ENCODE results near the gene CHI3L2. TPM values are rescaled to one million over a fixed set of nuclear protein-coding genes. Genes with fewer than 3 reads are reported as not detected.

The CHI3L2 gene
- total RNA-seq = 0.23 TPM

DNA sequence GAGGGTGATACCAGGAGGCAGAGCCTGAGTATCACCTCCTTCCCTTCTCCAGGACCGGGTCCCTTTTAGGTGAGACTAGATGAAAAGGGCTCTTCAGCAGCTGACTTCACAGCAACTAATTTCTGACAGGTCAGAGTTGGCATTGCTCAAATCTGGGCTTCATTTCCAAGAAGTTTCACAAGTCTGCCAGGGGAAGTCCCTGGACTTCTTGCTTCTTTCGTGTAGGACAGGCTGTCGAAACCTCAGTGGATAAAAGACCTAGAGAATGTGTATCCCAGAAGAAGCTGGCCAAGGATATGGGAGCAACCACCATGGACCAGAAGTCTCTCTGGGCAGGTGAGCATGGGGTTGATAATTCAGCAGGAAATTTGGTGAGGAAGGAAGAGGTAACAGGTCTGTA is at the start of gene CHI3L2:
Gene CHI3L2 (plus strand): TSS at position 280 of the 400 bp plus-strand sequence. CDS start 17 bp downstream, at position 297.
- DNase-seq (ENCODE audit: low spot score) = no peak
- no peak for ATAC-seq

GRCh38 chr1:111179968-111180533 is 47.5 kb upstream of the CHI3L2 start:
- ATAC-seq (no peak), DNase-seq (ENCODE audit: low spot score) (no peak)

- ATAC-seq = no peak
Observed at GRCh38 chr1:111182052-111182451, 45.5 kb upstream of the CHI3L2 start.

GRCh38 chr1:111183308-111184069 is 44.0 kb upstream of the CHI3L2 start:
- ATAC-seq (no peak), DNase-seq (ENCODE audit: low spot score) (no peak)

More at GRCh38 chr1:111182052-111182451, 45.5 kb upstream of the CHI3L2 start:
- no peak for DNase-seq (ENCODE audit: low spot score)

DNA sequence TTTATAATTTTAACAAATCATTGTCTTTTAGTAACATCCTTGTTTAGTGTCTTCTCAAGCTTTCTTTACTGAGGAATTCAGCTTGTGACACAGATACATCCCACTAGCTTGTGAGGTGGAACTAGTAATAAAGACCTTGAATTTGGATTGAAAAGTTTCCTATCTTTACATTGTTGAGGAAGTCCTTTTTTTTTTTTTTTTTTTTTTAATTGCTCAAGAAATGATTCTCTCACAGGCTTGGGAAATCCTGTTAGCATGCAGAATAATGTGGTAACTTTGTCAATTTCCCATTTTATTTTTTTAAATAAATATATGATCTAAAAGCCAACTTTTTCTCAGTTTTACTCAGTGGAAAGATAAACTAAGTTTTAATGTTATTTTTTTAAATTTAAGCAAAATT is 42.9 kb upstream of the CHI3L2 start:
- no peak for ATAC-seq
- DNase-seq (ENCODE audit: low spot score) = no peak

- ATAC-seq (peak; percentile 70), DNase-seq (ENCODE audit: low spot score) (peak; percentile 65)
Observed at GRCh38 chr1:111190931-111191451, 36.5 kb upstream of the CHI3L2 start.

DNA sequence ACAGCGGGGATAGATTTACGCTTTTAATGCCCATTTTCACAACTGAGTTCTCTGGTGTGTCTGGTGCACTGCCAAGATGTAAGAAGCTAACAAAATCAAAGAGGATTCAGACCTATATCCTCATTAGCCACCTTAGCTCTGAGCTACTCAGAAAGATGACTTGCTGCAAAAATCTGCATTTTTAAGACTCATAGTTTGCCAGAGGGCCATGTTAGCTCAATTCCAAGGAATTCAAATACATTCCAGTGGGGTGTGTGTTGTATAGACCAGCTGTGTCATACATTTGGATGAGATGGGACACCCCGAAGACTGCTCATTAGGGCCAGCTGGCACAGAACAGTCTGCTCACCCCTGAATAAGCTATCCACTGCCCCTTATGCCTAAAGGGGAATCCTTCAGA is 36.0 kb upstream of the CHI3L2 start:
- DNase-seq (ENCODE audit: low spot score) (no peak), ATAC-seq (no peak)

DNA sequence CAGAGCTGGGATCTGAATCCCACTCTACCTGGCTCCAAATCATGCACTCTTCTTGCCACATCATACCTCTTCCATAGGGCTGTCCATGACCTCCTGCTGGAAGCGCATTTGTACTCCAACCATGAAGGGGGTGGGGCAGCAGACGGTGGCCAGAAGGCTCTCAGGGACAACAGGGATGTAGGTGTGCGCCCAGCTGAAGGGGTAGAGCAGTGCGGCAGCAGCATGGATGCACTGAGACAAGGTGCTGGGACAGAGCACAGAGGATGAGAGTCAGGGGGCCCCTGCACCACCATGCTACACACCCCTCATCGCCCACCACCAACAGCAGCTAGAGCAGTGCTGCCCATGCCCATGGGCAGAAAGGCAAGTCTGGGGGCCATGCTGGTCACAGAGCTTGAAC is 35.4 kb upstream of the CHI3L2 start:
- no peak for ATAC-seq

DNA sequence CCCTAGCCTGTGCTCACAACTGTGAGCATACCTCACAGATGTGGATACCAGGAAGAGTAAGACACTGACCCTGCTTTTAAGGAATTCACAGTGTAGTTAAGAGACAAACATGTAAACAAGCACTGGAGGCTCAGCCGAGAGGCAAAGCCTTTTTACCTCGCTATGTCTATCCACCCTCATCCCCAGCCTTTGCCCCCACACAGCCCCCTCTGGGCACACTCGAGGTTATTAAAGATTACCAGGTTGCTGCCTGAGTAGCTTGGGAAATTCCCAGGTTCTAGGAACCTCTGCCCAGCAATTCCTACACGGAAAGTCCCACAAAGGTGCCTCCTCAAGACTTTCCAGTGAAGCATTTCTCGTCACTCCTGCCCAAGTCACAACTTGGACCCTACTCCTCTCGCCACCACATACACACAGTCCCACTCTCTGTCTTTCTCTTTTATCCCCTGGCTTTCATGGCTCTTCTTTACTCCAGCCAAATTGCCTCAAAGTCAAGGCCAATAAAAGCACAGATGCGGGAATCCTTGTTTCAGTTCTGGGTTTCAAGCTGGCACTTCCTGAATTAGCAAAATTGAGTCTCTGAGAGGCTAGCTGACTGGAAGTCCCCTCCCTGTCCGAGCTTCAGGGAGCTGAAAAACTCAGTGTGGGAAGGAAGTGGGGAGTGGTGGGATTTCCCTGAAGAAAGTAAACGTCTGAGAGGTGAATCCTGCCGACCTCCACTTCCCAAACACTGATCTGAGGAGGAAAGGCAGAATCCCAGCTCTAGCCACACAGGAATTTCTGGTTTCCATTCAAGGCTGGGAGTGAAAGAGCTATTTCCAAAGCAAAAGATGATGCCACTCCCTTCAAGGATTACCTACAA is 34.6 kb upstream of the CHI3L2 start:
- DNase-seq (ENCODE audit: low spot score) (no peak), ATAC-seq (no peak)

More for the DNA sequence above, 35.4 kb upstream of the CHI3L2 start:
- DNase-seq (ENCODE audit: low spot score) = no peak

DNA sequence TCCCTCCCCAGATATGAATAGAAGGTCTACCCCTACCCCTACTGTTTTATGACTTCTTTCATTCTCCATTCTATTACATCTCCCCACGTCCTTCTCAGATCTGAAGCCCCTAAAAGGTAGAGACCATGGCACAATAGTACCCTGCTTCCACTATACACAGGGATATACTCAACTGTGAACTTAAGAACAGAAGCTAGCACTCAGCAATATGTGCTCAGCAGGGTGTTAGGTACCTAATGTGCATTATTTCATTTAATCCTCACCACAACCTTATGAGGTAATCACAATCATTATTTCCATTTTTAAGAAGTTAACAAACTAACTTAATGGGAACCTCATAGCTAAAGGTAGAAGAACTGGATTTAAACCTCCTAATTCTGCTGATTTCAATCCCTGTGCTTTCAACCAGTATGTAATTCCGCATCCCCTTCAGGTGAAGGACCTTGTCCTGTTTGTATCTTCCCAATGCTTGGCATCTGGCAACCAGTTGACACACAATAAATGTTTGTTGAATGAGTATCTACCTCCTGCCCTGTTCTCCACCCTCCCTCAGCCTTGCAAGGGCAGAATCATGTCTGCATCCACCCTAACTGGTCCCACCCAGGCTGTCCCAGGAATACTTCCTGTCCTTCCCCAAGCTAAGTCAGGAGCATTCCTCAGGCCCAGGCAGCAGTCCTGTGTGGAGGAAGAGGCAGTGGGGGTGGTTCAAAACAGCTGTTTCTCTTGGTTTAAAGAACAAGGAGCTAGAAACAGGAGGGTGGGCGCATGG is 33.6 kb upstream of the CHI3L2 start:
- peak; percentile 44 for ATAC-seq
- peak; percentile 44 for DNase-seq (ENCODE audit: low spot score)

DNA sequence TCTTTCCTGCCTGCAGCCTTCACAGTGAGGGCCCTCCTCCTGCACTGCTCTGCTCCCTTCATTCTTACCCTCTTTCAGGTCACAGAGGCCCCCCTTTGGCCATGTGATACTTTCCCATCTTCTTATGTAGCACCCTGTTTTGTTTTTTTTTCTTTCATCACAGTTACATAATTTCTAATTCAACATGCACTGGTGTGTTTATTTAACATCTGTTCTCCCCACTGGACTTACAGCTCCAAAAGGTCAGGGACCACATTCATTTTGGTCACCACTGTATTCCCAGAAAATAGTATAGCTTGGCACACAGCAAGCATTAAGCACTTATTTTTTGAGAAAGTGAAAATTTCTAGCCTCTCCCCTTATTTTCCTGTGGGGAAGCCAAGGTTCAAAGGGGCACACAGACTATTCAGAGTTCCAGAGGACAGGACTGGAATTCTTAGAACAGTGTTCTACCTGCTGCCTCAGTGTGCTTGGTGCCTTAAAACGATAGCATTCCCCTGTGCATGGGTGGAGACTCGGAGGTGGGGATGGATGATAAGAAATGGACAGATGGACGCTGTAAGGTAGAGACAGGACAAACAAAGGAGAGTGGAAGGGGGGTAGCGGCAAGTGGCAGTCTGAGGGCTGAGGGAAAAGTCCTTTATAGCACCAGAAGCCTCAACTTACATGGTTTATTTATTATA is 32.4 kb upstream of the CHI3L2 start:
- peak; percentile 45 for ATAC-seq

GRCh38 chr1:111196213-111196612 is 31.3 kb upstream of the CHI3L2 start:
- ATAC-seq (no peak), DNase-seq (ENCODE audit: low spot score) (peak; percentile 32)

More for the DNA sequence above, 32.4 kb upstream of the CHI3L2 start:
- DNase-seq (ENCODE audit: low spot score) = peak; percentile 45

DNA sequence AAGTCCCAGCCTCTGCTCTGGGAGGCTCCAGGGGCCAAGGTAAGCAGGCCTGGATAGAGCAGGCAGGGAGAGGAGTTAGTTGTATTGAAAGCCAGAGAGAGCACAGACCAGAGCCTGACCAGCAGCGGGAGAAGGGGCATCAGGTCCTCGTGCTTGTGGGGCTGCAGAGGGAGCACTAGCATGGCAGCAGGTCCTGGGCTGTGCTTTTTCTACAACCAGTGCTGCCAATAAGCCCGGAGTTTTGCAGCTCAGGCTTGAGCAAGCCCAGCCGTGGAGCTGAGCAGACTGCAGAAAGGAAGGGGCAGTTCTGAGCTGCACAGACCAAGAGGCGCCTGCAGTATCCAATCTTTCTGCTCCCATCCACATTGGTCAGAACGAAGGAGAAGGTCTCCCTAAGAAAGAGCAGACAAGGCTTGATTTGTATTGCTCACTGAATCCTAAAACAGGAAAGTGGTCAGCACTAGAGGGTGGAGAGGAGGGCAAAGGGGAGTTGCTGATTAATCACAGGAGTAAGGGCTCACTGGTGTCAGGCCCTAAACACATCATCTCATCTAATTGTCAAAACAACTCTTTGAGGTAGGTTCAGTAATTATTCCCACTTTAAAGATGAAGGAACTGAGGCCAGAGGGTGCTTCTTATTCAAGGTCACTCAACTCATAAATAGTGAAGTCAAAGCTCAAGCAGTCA is 29.8 kb upstream of the CHI3L2 start:
- DNase-seq (ENCODE audit: low spot score) = peak; percentile 43

DNA sequence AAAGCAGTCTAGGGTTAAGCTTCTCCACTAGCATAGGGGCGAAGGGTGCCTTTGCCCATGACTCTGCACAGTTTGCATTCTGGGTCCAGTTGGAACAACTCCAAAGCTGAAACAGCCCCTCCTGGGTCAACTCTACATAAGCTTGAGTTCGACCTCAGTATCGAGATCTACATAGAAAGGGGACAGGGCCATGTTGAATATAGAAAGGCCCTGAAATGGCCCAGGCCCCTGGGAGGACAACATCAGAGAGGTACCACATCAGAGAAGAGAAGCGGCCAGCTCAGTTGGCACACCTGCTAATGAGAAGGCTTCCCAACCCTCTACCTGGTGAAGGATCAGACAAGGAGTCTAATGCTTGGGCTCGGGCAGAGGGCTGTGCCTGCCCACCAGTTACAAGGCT is 28.7 kb upstream of the CHI3L2 start:
- ATAC-seq = no peak
- DNase-seq (ENCODE audit: low spot score) = no peak

More for the DNA sequence above, 29.8 kb upstream of the CHI3L2 start:
- ATAC-seq = no peak

DNA sequence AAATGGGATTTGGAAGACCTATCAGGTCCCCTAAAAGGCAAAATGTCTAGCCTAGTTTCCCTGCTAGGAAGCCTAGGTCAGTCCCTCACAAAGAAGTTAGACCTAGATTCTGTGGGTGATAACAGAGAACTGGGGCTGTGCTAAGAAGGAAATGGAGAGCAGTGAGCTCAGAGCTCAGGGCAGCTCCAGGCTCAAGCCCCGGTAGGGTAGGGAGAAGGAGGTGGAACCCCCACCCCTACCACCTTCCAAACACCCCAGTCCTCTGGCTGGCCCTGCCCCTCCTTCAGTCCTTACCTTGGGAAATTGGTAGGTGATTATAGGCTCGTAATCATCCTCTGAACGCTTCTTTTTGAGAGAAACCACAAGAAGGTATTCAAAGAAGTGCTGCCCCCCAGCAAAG is 28.2 kb upstream of the CHI3L2 start:
- ATAC-seq (no peak), DNase-seq (ENCODE audit: low spot score) (peak; percentile 29)

GRCh38 chr1:111199881-111200801 is 27.4 kb upstream of the CHI3L2 start, which contains the start of gene DENND2D:
TSS of gene DENND2D (minus strand) at chr1:111200646. CDS start at chr1:111200459, 187 bp downstream.
- DNase-seq (ENCODE audit: low spot score) = peak; percentile 81
- ATAC-seq = peak; percentile 8

DNA sequence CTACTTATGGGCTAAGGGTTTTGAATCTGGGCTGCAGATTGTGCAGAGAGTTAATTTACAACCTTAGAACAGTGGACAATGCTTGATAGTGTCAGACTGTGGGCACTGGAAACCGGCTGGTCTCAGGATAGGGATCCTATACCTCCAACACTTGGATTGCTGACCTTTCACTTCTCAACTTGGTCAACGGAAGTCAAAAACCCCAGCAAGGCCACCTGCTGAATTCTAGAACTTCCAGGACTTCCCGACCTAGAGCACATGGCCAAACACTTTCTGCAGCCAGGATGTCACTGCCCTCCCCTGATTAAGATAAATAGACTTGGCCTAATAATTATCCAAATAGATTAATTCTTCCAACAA is 26.7 kb upstream of the CHI3L2 start:
- DNase-seq (ENCODE audit: low spot score) (no peak), ATAC-seq (no peak)

Measured in left lobe of liver (tissue), 2 donors.